ENCODE data around the gene UAP1L1. TPM values are rescaled to one million over a fixed set of nuclear protein-coding genes. Genes with fewer than 3 reads are reported as not detected.
A peak's percentile ranks its signal among the peaks of the same experiment; 100 is the strongest.

UAP1L1 gene
- total and polyA plus RNA-seq, 3 donors from 2014 or later, result 6.9 to 10.1 (median 7.2) TPM

DNA sequence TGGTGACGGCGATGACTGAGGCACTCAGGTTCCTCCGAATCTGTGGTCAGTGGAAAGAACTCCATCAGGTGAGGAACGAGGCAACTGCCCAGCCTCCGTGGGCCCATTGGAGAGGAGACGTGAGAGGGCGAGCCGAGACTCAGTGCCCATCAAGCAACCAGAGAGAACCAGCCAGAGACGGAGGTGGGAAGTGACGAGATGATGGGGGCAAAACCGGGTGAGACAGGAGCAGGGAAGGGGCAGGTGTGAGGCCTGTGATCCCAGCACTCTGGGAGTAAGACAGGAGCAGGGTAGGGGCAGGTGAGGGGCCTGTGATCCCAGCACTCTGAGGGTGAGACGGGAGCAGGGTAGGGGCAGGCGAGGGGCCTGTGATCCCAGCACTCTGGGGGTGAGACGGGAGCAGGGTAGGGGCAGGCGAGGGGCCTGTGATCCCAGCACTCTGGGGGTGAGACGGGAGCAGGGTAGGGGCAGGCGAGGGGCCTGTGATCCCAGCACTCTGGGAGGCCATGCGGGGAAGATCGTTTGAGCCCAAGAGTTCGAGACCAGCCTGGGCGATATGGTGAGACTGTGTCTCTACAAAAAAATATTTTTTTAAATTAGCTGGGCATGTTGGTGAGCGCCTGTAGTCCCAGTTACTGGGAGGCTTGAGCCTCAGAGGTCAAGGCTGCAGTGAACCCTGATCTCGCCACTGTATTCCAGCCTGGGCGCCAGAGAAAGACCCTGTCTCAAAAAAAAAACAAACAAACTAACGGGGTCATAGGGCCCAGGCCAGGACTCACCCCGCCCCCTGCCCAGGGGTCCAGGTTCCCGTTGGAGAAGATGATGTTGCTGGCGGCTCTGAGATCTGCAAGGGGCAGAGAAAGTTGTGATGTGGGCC is 33.8 kb downstream of the UAP1L1 start:
- DNase-seq, result no peak
- Histone ChIP-seq H3K27me3 (no peaks in the 10 kb centered on the region), H3K4me1 (peaks cover 14% of the 10 kb centered on the region), H3K27ac (no peak overlapping the region), H3K36me3 (ENCODE audit: low read depth, missing control alignments) (no peaks in the 10 kb centered on the region), H3K4me3 (no peak overlapping the region), H3K9me3 (no peaks in the 10 kb centered on the region)
- TF ChIP-seq, protein P1, sequence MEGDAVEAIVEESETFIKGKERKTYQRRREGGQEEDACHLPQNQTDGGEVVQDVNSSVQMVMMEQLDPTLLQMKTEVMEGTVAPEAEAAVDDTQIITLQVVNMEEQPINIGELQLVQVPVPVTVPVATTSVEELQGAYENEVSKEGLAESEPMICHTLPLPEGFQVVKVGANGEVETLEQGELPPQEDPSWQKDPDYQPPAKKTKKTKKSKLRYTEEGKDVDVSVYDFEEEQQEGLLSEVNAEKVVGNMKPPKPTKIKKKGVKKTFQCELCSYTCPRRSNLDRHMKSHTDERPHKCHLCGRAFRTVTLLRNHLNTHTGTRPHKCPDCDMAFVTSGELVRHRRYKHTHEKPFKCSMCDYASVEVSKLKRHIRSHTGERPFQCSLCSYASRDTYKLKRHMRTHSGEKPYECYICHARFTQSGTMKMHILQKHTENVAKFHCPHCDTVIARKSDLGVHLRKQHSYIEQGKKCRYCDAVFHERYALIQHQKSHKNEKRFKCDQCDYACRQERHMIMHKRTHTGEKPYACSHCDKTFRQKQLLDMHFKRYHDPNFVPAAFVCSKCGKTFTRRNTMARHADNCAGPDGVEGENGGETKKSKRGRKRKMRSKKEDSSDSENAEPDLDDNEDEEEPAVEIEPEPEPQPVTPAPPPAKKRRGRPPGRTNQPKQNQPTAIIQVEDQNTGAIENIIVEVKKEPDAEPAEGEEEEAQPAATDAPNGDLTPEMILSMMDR (IDR thresholded peaks at IDR 0.05), result no peak
- TF ChIP-seq POLR2A (IDR thresholded peaks at IDR 0.05), result no peak
- 87 to 90% methylated on average over 25 to 28 of the region's 28 CpGs for WGBS, 2 donors
- intact Hi-C loops (cut with DNase I; ENCODE audit: low total_unique reads), result loop anchor here (10.0 kb wide), 1 partner anchor 114 kb away; the partner anchor contains the start of genes CYSRT1, RNF208 and RNF224

DNA sequence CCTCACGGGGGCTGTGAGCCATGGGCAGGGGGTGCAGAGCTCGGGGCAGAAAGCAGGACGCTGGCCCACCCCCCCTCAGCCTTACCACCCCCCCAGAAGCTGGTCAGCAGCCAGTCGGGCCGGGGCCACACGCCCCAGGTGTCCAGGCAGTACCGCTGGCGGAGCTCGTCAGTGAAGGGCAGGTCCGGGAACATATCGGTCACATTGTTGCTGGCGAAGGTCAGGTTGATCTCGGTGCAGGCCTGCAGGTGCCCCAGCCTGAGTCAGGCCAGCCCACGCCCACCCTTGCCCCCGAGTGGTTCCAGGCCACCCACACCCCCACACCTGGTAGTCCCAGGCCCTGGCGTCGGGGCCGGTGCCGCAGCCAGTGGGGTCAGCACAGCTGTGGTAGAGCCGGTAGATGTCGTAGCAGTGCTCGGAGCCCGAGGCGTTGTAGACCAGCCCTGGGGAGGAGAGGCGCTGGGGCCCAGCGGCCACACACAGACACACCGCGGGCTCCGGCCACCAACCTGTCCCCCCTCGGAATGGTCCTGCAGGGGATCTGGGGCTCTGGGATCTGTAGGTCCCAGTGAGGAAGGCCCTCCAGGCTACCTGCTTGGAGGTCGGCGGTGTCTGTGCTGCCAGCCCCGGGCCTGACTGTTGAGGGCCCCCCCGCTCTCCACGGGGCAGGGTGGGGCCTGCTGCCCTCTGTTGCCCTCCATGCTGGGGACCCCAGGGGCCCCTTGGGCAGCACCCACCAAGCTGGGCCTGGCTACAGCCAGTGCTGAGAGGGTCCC is 34.7 kb downstream of the UAP1L1 start:
- TF ChIP-seq, protein P1 (IDR thresholded peaks at IDR 0.05), result no peak
- TF ChIP-seq POLR2A (IDR thresholded peaks at IDR 0.05), result no peak
- WGBS, 2 donors, result 89 to 92% methylated on average over 20 to 31 of the region's 35 CpGs
- no peaks in the 10 kb centered on the region for H3K9me3 ChIP-seq
- H3K27me3 ChIP-seq, result no peaks in the 10 kb centered on the region
- H3K4me1 ChIP-seq, result peaks cover 17% of the 10 kb centered on the region
- no peak overlapping the region for H3K27ac ChIP-seq
- intact Hi-C loops (cut with DNase I; ENCODE audit: low total_unique reads), result loop anchor here (10.0 kb wide), 1 partner anchor 113 kb away; the partner anchor contains the start of genes CYSRT1, RNF208 and RNF224
- no peaks in the 10 kb centered on the region for H3K36me3 ChIP-seq (ENCODE audit: low read depth, missing control alignments)
- DNase-seq, result no peak
- H3K4me3 ChIP-seq, result no peak overlapping the region

- Histone ChIP-seq H3K4me3 (no peak overlapping the region), H3K27me3 (no peaks in the 10 kb centered on the region), H3K36me3 (ENCODE audit: low read depth, missing control alignments) (no peaks in the 10 kb centered on the region), H3K9me3 (no peaks in the 10 kb centered on the region), H3K4me1 (peaks cover 22% of the 10 kb centered on the region), H3K27ac (no peak overlapping the region)
- intact Hi-C loops (cut with DNase I; ENCODE audit: low total_unique reads), result loop anchor here (10.0 kb wide), 1 partner anchor 112 kb away; the partner anchor contains the start of genes CYSRT1, RNF208 and RNF224
- DNase-seq, result no peak
- 69 to 91% methylated on average over 6 to 42 of the region's 42 CpGs for WGBS, 2 donors
- TF ChIP-seq, protein P1 (IDR thresholded peaks at IDR 0.05), result no peak
- no peak for TF ChIP-seq POLR2A (IDR thresholded peaks at IDR 0.05)
Measured at GRCh38 chr9:137112564-137113384, 35.5 kb downstream of the UAP1L1 start.

- Histone ChIP-seq H3K36me3 (ENCODE audit: low read depth, missing control alignments) (no peaks in the 10 kb centered on the region), H3K27me3 (no peaks in the 10 kb centered on the region), H3K9me3 (no peaks in the 10 kb centered on the region), H3K4me3 (peak overlapping the region in 1 of 2 donors; percentile 29), H3K27ac (no peak overlapping the region), H3K4me1 (peaks cover 22% of the 10 kb centered on the region)
- 38 to 66% methylated on average over 9 to 34 of the region's 66 CpGs for WGBS, 2 donors
- DNase-seq, result peak; percentile 43
- no peak for TF ChIP-seq POLR2A (IDR thresholded peaks at IDR 0.05)
- TF ChIP-seq, protein P1 (IDR thresholded peaks at IDR 0.05), result no peak
- intact Hi-C loops (cut with DNase I; ENCODE audit: low total_unique reads), result loop anchor here (10.0 kb wide), 1 partner anchor 111 kb away; the partner anchor contains the start of genes CYSRT1, RNF208 and RNF224
Measured at GRCh38 chr9:137113385-137114159, 36.3 kb downstream of the UAP1L1 start.

All from testis (tissue), 3 donors.